ENCODE results near the gene NUDCD2. TPM values are rescaled to one million over a fixed set of nuclear protein-coding genes. Genes with fewer than 3 reads are reported as not detected.

NUDCD2 gene
- total RNA-seq, 1 donor from 2014 or later = 25.1 TPM

DNA sequence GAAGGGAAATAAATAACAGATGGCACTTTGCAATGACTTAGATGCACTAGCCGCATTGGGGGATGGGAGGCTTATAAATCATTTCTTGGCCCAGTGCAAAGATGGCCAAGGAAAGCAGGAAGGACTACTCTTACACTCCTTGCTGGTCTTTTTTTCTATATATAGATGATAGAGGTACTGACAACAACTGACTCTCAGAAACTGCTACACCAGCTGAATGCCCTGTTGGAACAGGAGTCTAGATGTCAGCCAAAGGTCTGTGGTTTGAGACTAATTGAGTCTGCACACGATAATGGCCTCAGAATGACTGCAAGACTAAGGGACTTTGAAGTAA lies 20.8 kb downstream of the NUDCD2 start:
- peaks cover 6% of the 10 kb centered on the region for H3K27me3 Mint-ChIP-seq (ENCODE audit: unreplicated experiment)
- no peaks in the 10 kb centered on the region for H3K9me3 Mint-ChIP-seq (ENCODE audit: unreplicated experiment)
- H3K4me3 Mint-ChIP-seq (ENCODE audit: unreplicated experiment) = peak overlapping the region; percentile 93
- DNase-seq (ENCODE audit: extremely low spot score, unreplicated experiment) = no peak
- peak overlapping the region; percentile 96 for H3K27ac Mint-ChIP-seq (ENCODE audit: unreplicated experiment)
- TF ChIP-seq, protein P1, sequence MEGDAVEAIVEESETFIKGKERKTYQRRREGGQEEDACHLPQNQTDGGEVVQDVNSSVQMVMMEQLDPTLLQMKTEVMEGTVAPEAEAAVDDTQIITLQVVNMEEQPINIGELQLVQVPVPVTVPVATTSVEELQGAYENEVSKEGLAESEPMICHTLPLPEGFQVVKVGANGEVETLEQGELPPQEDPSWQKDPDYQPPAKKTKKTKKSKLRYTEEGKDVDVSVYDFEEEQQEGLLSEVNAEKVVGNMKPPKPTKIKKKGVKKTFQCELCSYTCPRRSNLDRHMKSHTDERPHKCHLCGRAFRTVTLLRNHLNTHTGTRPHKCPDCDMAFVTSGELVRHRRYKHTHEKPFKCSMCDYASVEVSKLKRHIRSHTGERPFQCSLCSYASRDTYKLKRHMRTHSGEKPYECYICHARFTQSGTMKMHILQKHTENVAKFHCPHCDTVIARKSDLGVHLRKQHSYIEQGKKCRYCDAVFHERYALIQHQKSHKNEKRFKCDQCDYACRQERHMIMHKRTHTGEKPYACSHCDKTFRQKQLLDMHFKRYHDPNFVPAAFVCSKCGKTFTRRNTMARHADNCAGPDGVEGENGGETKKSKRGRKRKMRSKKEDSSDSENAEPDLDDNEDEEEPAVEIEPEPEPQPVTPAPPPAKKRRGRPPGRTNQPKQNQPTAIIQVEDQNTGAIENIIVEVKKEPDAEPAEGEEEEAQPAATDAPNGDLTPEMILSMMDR (IDR thresholded peaks at IDR 0.05) = no peak
- peaks cover 42% of the 10 kb centered on the region for H3K4me1 Mint-ChIP-seq (ENCODE audit: unreplicated experiment)
- H3K36me3 Mint-ChIP-seq (ENCODE audit: unreplicated experiment) = peaks cover 37% of the 10 kb centered on the region

DNA sequence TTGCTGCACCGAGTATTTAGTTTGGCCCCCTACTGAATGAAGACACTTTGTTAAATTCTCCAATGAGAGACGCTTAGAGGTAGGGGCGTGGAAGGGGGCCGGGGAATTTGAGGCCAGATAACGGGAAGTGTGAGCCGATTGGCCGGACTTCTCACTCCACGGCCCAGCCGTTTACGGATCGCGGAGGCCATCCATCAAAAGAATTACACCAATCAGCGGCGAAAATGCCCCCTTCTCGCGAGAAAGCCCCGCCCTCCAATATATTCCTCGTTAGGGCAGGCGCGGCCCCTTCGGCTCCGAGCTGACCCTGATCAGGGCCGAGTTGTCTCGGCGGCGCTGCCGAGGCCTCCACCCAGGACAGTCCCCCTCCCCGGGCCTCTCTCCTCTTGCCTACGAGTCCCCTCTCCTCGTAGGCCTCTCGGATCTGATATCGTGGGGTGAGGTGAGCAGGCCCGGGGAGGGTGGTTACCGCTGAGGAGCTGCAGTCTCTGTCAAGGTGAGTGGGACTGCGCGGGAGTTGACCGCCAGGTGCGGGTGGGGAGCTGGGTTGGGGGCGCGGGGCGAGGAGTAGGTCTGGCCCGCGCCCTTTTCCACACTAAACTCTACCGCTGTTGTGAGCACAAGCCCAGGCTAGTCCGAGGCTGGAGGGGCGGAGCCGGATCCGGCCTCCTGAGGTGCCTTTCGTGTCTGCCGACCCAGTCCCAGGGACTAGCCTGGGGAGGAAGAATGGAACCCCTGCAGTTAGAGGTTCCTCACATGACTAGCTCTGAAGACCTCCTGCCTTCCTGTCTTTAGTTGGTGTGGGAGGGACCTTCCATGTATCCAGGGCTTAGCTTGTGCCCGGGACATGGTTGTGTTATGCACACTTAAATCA lies 22.4 kb downstream of the NUDCD2 start, which contains the start of gene CCNG1:
Gene CCNG1 (plus strand): TSS at position 287 of the 874 bp plus-strand sequence. CDS start 1,662 bp downstream, outside the sequence.
- Mint-ChIP-seq H3K9me3 (ENCODE audit: unreplicated experiment) (no peaks in the 10 kb centered on the region), H3K27me3 (ENCODE audit: unreplicated experiment) (peaks cover 15% of the 10 kb centered on the region), H3K27ac (ENCODE audit: unreplicated experiment) (peak within 1 kb of the TSS; percentile 96), H3K4me1 (ENCODE audit: unreplicated experiment) (peaks cover 42% of the 10 kb centered on the region), H3K36me3 (ENCODE audit: unreplicated experiment) (peaks cover 33% of the 10 kb centered on the region), H3K4me3 (ENCODE audit: unreplicated experiment) (peak within 1 kb of the TSS; percentile 93)
- peak; percentile 97 for DNase-seq (ENCODE audit: extremely low spot score, unreplicated experiment)
- TF ChIP-seq, protein P1 (IDR thresholded peaks at IDR 0.05) = no peak

DNA sequence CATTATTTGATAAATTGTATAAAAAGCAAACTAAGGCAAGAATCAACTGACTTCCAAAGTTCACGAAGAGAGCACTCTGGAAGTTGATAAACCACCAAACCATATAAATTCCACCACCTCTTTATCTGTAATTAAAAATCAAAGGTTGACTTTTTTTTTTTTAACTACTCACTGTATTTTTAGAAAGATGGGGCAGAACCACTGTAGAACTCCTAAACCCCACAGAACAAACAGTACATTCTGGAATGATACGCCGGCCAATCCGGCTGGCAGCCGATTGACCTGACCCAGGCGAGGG lies 22.9 kb downstream of the NUDCD2 start:
- H3K36me3 Mint-ChIP-seq (ENCODE audit: unreplicated experiment) = peaks cover 28% of the 10 kb centered on the region
- no peak for DNase-seq (ENCODE audit: extremely low spot score, unreplicated experiment)
- peaks cover 21% of the 10 kb centered on the region for H3K27me3 Mint-ChIP-seq (ENCODE audit: unreplicated experiment)
- H3K27ac Mint-ChIP-seq (ENCODE audit: unreplicated experiment) = peak overlapping the region; percentile 96
- H3K4me1 Mint-ChIP-seq (ENCODE audit: unreplicated experiment) = peaks cover 42% of the 10 kb centered on the region
- TF ChIP-seq, protein P1 (IDR thresholded peaks at IDR 0.05) = no peak
- no peaks in the 10 kb centered on the region for H3K9me3 Mint-ChIP-seq (ENCODE audit: unreplicated experiment)
- H3K4me3 Mint-ChIP-seq (ENCODE audit: unreplicated experiment) = peak overlapping the region; percentile 93

DNA sequence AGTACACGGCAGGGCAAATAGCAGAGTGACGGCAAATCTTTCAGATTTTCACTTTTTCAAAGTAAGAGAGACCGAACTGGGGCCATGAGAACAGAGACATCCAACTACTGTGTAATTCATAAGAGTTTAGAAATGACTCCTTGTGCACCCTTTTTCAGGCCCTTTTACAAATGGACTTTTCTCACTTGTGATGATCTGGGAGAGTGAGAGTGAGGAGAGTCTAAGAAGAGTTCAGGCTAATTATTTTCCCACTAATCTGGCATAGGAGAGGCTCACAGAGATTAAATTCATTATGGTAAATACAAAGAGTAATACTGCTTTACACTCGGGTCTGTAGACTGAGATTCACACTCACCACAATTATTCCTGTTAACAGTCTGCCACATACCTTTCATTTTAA lies 23.4 kb downstream of the NUDCD2 start:
- no peak for DNase-seq (ENCODE audit: extremely low spot score, unreplicated experiment)
- Mint-ChIP-seq H3K27ac (ENCODE audit: unreplicated experiment) (peak overlapping the region; percentile 96), H3K9me3 (ENCODE audit: unreplicated experiment) (no peaks in the 10 kb centered on the region), H3K27me3 (ENCODE audit: unreplicated experiment) (peaks cover 24% of the 10 kb centered on the region), H3K4me1 (ENCODE audit: unreplicated experiment) (peaks cover 42% of the 10 kb centered on the region), H3K4me3 (ENCODE audit: unreplicated experiment) (peak overlapping the region; percentile 93), H3K36me3 (ENCODE audit: unreplicated experiment) (peaks cover 23% of the 10 kb centered on the region)
- TF ChIP-seq, protein P1 (IDR thresholded peaks at IDR 0.05) = no peak

DNA sequence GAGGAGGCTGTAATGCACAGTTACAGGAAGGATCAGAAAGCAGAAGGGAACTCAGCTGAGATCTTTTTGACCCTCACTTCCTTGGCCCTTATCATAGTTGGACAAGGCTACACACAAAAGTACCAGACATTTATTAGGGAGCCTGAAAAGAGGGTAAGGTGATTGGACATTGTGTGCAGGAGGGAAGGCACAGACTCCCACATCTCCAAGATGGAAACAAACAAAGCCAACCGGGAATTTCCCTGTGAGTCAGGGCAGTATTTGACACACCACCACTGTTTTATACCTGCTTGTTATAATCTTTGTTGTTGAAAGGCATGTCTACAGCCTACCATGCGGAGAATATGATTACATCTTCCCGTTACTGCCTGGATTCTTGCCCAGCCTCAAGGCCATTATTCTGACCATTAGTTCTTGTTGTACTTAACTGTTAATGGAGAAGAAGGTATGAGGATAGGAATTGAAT lies 25.5 kb downstream of the NUDCD2 start:
- Mint-ChIP-seq H3K27ac (ENCODE audit: unreplicated experiment) (no peak overlapping the region), H3K9me3 (ENCODE audit: unreplicated experiment) (no peaks in the 10 kb centered on the region), H3K27me3 (ENCODE audit: unreplicated experiment) (peaks cover 31% of the 10 kb centered on the region), H3K36me3 (ENCODE audit: unreplicated experiment) (peaks cover 7% of the 10 kb centered on the region), H3K4me1 (ENCODE audit: unreplicated experiment) (peaks cover 23% of the 10 kb centered on the region), H3K4me3 (ENCODE audit: unreplicated experiment) (no peak overlapping the region)
- TF ChIP-seq, protein P1 (IDR thresholded peaks at IDR 0.05) = no peak
- no peak for DNase-seq (ENCODE audit: extremely low spot score, unreplicated experiment)
